GM21360 (cell line): ENCODE measurements around the gene PFAS.
"Not testable (repeated sequence)": the region's sequence is repeated elsewhere in the genome, so short reads cannot be mapped to it uniquely, and the experiment has no call there.

Source experiments
- ATAC-seq: cut with Tn5 transposase; IDR thresholded peaks from one replicate; pipeline ENCODE4 v1.9.1; 2021; ENCODE audit warnings: mild to moderate bottlenecking, moderate library complexity; ENCODE audit not compliant: unreplicated experiment

PFAS gene

GRCh38 chr17:8248751-8249607, at the start of gene PFAS:
PFAS (plus strand) TSS chr17:8249289; CDS start chr17:8253938, 4,649 bp downstream.
- ATAC-seq, result peak; percentile 59

- no peak for ATAC-seq
These were observed 44.1 kb upstream of the PFAS start for GRCh38 chr17:8204761-8205555.

GRCh38 chr17:8206536-8206935, 42.6 kb upstream of the PFAS start:
- ATAC-seq, result no peak

- peak; percentile 80 for ATAC-seq
These were observed 39.0 kb upstream of the PFAS start, which contains the start of gene AURKB for GRCh38 chr17:8209907-8210760. AURKB (minus strand) TSS chr17:8210575; CDS start chr17:8210224, 351 bp downstream.

- ATAC-seq, result no peak
These were observed 38.2 kb upstream of the PFAS start for GRCh38 chr17:8210761-8211458.

- ATAC-seq, result no peak
These were observed 36.5 kb upstream of the PFAS start for GRCh38 chr17:8212312-8213180.

- ATAC-seq, result not testable (repeated sequence)
These were observed 35.1 kb upstream of the PFAS start for GRCh38 chr17:8214000-8214399.

GRCh38 chr17:8220783-8221662, 28.1 kb upstream of the PFAS start:
- ATAC-seq, result no peak

GRCh38 chr17:8221663-8222379, 27.3 kb upstream of the PFAS start:
- peak; percentile 38 for ATAC-seq

- ATAC-seq, result peak; percentile 15
These were observed 26.8 kb upstream of the PFAS start for GRCh38 chr17:8222380-8222629.

GRCh38 chr17:8222630-8223355, 26.3 kb upstream of the PFAS start:
- peak; percentile 29 for ATAC-seq

- ATAC-seq, result peak; percentile 4
These were observed 25.5 kb upstream of the PFAS start for GRCh38 chr17:8223356-8224126.

- ATAC-seq, result no peak
These were observed 23.9 kb upstream of the PFAS start for GRCh38 chr17:8224891-8225812.

GRCh38 chr17:8225813-8226535, 23.1 kb upstream of the PFAS start:
- no peak for ATAC-seq
